ENCODE data around the gene YJEFN3. TPM values are rescaled to one million over a fixed set of nuclear protein-coding genes. Genes with fewer than 3 reads are reported as not detected.

YJEFN3 gene
- polyA plus RNA-seq, 3 donors: 2.3 TPM; not detected in 2

DNA sequence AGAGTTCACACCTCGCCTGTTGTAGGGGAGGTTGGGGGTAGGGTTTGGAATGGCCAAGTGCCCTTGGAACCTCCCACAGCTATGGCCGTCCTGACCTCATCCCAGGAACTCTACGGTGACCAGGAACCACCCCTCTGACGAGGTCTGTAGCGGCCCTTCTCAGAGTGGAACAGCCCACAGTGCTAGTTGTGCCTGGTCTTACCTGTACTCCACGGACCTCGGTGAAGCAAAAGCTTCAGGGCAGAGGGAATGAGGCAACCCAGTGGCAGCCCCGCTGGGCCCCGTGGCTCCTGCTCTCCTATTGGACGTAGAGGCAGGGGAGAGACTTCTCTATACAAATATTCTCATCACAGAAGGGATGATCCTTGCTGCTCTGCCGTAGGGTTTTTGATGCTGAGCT is 20.5 kb upstream of the YJEFN3 start:
- no peak overlapping the region for H3K9ac ChIP-seq (ENCODE audit: insufficient read depth, low read length, poor library complexity, severe bottlenecking)
- no peak overlapping the region for H2AFZ ChIP-seq (ENCODE audit: insufficient read depth, low read depth, low read length, poor library complexity, severe bottlenecking)
- Mint-ChIP-seq H3K4me3 (no peak overlapping the region), H3K36me3 (peaks cover 46 to 48% of the 10 kb centered on the region in 2 donors), H3K27ac (no peak overlapping the region), H3K4me1 (no peaks in the 10 kb centered on the region), H3K27me3 (ENCODE audit: low read depth in 3 of 3) (peaks cover 1 to 5% (median 2%) of the 10 kb centered on the region in 3 donors), H3K9me3 (peaks cover 0 to under 1% (median 0%) of the 10 kb centered on the region in 7 donors)
- WGBS (ENCODE audit: insufficient coverage): 92% methylated on average over 7 of the region's 11 CpGs
- H3K36me3 ChIP-seq (replicated peaks in 1 of 2; ENCODE audit: control insufficient read depth in 1 of 2, insufficient read depth in 2 of 2, low read length in 2 of 2): peaks cover 42 to 50% of the 10 kb centered on the region in 2 donors
- no peak for DNase-seq
- no peak overlapping the region for H3K4me3 ChIP-seq (replicated peaks in 1 of 3; ENCODE audit: low read depth in 2 of 3, low read length in 3 of 3)
- H3K4me1 ChIP-seq (ENCODE audit: control insufficient read depth in 1 of 2, insufficient read depth in 2 of 2, low read length in 2 of 2): no peaks in the 10 kb centered on the region
- H3K79me2 ChIP-seq (ENCODE audit: insufficient read depth, low read length): no peaks in the 10 kb centered on the region
- H3K9me3 ChIP-seq (replicated peaks in 1 of 2; ENCODE audit: control insufficient read depth in 1 of 2, insufficient read depth in 1 of 2, low read length in 2 of 2): no peaks in the 10 kb centered on the region
- no peak overlapping the region for H3K27ac ChIP-seq (ENCODE audit: low read depth in 1 of 2, low read length in 2 of 2)
- intact Hi-C loops (cut with micrococcal nuclease): no loop called here
- no peak for TF ChIP-seq CTCF (IDR thresholded peaks at IDR 0.05)
- no peaks in the 10 kb centered on the region for H3K27me3 ChIP-seq (ENCODE audit: control insufficient read depth in 2 of 2, insufficient read depth in 2 of 2, low read length in 2 of 2)
- H3K4me2 ChIP-seq (replicated peaks; ENCODE audit: extremely low read depth, low read length, poor library complexity, severe bottlenecking): no peak overlapping the region
- H4K20me1 ChIP-seq (ENCODE audit: insufficient read depth, low read length): no peaks in the 10 kb centered on the region

DNA sequence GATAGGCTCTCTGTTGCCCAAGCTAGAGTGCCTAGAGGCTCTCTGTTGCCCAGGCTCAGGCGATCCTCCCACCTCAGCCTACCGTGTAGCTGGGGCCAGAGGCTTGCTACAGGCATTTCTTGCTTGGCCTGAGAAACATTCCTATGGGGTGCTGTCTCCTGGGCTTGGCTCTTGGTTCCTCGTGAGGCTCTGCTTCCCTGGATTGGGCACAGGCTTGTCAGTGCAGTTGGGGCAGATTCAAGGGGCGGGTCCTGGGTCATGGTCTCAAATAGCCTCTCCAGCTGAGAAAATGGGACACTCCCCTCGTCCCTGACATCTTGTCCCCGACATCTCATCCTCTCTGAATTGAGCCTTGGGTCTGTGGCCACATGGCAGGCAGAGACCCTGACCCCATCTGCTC is 18.3 kb upstream of the YJEFN3 start:
- Histone ChIP-seq H3K4me2 (replicated peaks; ENCODE audit: extremely low read depth, low read length, poor library complexity, severe bottlenecking) (no peak overlapping the region), H3K4me1 (ENCODE audit: control insufficient read depth in 1 of 2, insufficient read depth in 2 of 2, low read length in 2 of 2) (peaks cover 2 to 11% of the 10 kb centered on the region in 2 donors), H3K9me3 (replicated peaks in 1 of 2; ENCODE audit: control insufficient read depth in 1 of 2, insufficient read depth in 1 of 2, low read length in 2 of 2) (peaks cover 15 to 18% of the 10 kb centered on the region in 2 donors), H3K4me3 (replicated peaks in 1 of 3; ENCODE audit: low read depth in 2 of 3, low read length in 3 of 3) (no peak overlapping the region), H3K9ac (ENCODE audit: insufficient read depth, low read length, poor library complexity, severe bottlenecking) (no peak overlapping the region), H3K79me2 (ENCODE audit: insufficient read depth, low read length) (no peaks in the 10 kb centered on the region), H3K27me3 (ENCODE audit: control insufficient read depth in 2 of 2, insufficient read depth in 2 of 2, low read length in 2 of 2) (peaks cover 0 to 9% of the 10 kb centered on the region in 2 donors), H3K36me3 (replicated peaks in 1 of 2; ENCODE audit: control insufficient read depth in 1 of 2, insufficient read depth in 2 of 2, low read length in 2 of 2) (peaks cover 22 to 28% of the 10 kb centered on the region in 2 donors), H4K20me1 (ENCODE audit: insufficient read depth, low read length) (no peaks in the 10 kb centered on the region), H2AFZ (ENCODE audit: insufficient read depth, low read depth, low read length, poor library complexity, severe bottlenecking) (no peak overlapping the region), H3K27ac (ENCODE audit: low read depth in 1 of 2, low read length in 2 of 2) (no peak overlapping the region)
- TF ChIP-seq CTCF (IDR thresholded peaks at IDR 0.05): no peak
- H3K36me3 Mint-ChIP-seq: peaks cover 25 to 32% of the 10 kb centered on the region in 2 donors
- peaks cover 3% of the 10 kb centered on the region for H3K4me1 Mint-ChIP-seq
- H3K9me3 Mint-ChIP-seq: peaks cover 11 to 21% (median 16%) of the 10 kb centered on the region in 7 donors
- H3K27me3 Mint-ChIP-seq (ENCODE audit: low read depth in 3 of 3): peaks cover 1 to 15% (median 2%) of the 10 kb centered on the region in 3 donors
- intact Hi-C loops (cut with micrococcal nuclease): no loop called here
- 76% methylated on average over 6 of the region's 6 CpGs for WGBS (ENCODE audit: insufficient coverage)
- H3K4me3 Mint-ChIP-seq: no peak overlapping the region
- H3K27ac Mint-ChIP-seq: peak overlapping the region in 1 of 7 donors; percentile 34
- DNase-seq: no peak
